Measurements from ENCODE around the gene HNMT.

The HNMT gene

DNA sequence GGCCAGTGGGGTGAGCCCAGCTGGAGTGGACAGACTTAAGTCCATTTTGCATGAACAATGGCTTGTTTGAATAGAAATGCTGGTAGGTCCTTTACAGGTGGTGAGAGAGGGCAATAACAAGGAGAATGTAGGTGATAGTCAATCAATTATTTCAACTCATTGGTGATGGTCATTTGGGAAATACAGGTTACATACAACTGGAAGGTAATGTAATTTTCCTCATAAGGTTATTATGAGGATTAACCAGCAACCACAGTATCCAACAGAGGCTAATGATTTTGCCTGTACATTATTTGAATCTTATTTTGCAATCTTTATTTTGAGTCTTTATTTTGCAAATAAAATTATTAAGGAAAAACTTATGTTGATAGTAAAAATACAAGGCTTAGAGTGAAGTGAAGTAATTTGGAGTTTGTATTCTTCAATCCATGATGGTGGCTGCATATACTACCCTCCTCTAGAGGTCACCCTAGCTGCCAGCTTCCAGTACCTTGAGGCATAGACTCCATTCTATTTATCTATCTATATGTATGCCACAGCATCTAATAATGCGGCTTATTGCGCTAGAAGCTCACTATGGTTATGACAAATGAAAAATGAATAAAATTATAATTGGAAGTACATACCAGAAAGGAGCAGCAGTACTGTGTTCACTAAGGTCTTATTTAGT is 20.5 kb upstream of the HNMT start:
- ChIA-PET POLR2A (no interaction called here), CTCF (interaction anchor here (1.0 to 3.6 kb wide), 3 partner anchors 10 to 147 kb away, joined by 3 to 14 read pairs (median 3); partner anchors contain the start of gene HNMT)
- TF ChIP-seq, protein P1, sequence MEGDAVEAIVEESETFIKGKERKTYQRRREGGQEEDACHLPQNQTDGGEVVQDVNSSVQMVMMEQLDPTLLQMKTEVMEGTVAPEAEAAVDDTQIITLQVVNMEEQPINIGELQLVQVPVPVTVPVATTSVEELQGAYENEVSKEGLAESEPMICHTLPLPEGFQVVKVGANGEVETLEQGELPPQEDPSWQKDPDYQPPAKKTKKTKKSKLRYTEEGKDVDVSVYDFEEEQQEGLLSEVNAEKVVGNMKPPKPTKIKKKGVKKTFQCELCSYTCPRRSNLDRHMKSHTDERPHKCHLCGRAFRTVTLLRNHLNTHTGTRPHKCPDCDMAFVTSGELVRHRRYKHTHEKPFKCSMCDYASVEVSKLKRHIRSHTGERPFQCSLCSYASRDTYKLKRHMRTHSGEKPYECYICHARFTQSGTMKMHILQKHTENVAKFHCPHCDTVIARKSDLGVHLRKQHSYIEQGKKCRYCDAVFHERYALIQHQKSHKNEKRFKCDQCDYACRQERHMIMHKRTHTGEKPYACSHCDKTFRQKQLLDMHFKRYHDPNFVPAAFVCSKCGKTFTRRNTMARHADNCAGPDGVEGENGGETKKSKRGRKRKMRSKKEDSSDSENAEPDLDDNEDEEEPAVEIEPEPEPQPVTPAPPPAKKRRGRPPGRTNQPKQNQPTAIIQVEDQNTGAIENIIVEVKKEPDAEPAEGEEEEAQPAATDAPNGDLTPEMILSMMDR (IDR thresholded peaks at IDR 0.05; ENCODE audit: control extremely low read depth, extremely low read depth, low read depth, missing control alignments), result no peak
- no peak for DNase-seq (ENCODE audit: extremely low spot score)

DNA sequence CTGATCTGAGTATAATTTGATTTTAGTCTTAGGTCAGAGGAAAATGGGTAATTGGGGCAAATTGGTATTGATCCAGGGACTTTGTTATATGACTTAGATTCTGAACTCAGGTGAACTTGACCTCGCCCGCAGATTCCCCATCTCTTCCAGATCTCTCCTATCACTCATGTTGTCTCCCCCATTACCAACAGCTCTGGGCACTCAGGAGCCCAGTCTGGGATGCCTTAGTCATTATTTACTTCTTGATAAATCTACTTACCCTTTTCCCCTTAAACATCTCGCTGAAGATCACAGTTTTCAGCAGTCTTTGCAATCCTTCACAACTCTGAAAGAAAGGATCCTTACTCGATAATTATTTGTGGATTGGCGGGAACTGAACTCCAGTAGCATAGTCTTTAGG is 19.6 kb upstream of the HNMT start:
- TF ChIP-seq, protein P1 (IDR thresholded peaks at IDR 0.05; ENCODE audit: control extremely low read depth, extremely low read depth, low read depth, missing control alignments), result no peak
- POLR2A ChIA-PET, result no interaction called here
- no peak for DNase-seq (ENCODE audit: extremely low spot score)
- CTCF ChIA-PET, result interaction anchor here (1.0 to 3.6 kb wide), 3 partner anchors 9 to 146 kb away, joined by 3 to 14 read pairs (median 3); partner anchors contain the start of gene HNMT

DNA sequence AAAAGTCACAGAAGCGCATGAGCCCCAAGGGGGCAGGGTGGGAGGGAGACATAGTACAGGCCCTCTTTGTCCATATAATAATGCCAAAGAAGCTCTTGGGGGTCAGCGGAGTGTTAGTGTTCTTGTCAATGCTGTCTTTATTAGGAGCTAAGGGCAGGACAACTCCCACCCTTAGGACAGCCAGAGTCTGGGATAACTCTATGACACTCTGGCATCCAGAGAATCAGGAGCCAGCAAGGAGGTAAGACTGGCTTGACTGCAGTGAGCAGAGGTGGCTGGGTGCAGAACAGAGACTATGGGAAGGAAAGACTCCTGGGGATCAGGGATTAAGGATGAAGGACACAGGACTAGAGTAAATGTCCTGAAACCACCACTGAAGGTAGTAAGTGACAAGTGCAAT is 19.0 kb upstream of the HNMT start:
- TF ChIP-seq, protein P1 (IDR thresholded peaks at IDR 0.05; ENCODE audit: control extremely low read depth, extremely low read depth, low read depth, missing control alignments), result no peak
- POLR2A ChIA-PET, result no interaction called here
- no peak for DNase-seq (ENCODE audit: extremely low spot score)
- CTCF ChIA-PET, result interaction anchor here (1.0 to 3.6 kb wide), 3 partner anchors 10 to 145 kb away, joined by 3 to 14 read pairs (median 4); partner anchors contain the start of gene HNMT

DNA sequence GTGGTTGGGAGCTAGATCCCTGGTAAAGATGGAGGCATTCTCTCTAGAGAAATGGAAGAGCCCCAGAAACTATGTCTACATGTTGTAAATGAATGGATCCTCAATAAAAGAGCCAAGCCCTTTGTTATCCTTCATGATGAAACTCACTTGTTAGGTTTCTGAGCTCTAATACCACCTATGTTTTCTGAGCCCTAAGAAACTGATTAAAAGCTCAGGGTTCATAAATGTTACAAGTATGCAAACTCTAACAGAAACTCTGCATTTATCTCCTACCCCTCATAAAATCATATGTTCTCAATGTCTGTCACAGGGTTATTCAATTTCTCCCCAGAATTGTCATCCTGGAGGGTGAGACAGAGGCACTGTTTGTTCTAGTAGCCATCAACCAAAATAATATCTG is 18.0 kb upstream of the HNMT start:
- POLR2A ChIA-PET, result no interaction called here
- CTCF ChIA-PET, result interaction anchor here (1.0 to 3.6 kb wide), 3 partner anchors 9 to 841 kb away, joined by 4 to 14 read pairs (median 4); no protein-coding TSS in a partner anchor
- DNase-seq (ENCODE audit: extremely low spot score), result no peak
- TF ChIP-seq, protein P1 (IDR thresholded peaks at IDR 0.05; ENCODE audit: control extremely low read depth, extremely low read depth, low read depth, missing control alignments), result no peak

DNA sequence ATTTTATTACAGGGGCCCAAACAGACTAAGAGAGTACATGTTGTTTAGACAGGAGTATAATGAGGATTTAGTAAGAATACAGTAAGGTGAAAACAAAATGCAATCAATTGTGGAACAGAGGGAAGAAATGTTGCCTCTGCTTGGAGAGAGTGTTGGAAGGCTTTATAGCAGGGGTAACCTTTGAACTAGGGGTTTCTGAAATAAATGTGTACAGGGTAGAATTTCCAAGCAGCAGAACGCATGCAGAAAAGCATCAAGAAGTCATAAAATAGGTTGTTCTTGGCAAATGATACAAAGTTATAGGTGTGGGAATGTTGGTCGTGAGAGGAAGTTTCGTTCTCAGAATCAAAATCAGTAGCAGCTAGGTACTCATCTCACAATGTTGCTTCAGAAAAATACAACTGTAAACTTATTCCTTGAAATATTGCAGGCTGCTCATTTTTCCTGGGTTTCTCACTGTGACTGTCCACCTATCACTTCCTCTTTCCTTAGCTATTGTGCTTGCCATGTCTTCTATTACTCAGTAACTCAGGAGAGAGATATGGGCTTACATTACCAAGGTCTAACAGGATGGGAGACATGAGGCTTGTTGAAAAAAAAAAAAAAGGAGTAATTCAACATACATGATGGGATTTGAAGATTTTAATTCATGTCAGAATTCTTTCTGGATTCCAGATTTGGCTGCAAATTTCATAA is 17.1 kb upstream of the HNMT start:
- TF ChIP-seq, protein P1 (IDR thresholded peaks at IDR 0.05; ENCODE audit: control extremely low read depth, extremely low read depth, low read depth, missing control alignments), result no peak
- no peak for DNase-seq (ENCODE audit: extremely low spot score)
- ChIA-PET CTCF (interaction anchor here (1.2 to 1.7 kb wide), 4 partner anchors 10 to 788 kb away, joined by 3 to 8 read pairs (median 5); no protein-coding TSS in a partner anchor), POLR2A (no interaction called here)

DNA sequence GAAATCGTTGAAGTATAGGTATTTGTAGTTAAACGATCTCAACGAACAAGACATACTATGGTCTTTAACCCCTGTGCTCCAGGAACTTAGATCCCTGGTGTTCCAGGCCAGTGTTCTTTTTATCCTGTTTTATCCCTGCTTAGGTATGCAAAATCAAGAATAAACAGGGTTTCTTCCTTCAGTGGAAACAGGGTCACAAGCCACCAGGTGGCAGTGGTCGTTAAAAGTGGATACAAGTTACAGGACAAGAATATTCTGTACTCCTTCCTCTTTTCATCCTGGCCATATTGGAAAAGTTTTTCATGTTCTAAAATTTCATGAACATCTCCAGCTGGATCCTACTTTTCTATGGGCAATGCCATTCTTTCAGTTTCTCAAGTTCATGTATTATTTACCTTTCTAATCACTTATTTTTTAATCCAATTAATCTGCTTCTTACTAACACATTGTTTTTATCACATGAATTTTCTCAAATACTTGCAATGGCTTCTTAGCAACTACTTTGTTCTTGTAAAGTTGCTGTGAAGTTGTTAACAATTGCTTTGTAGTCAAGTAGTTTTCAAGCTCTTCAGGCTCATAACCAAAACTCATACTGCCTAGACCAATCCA is 16.4 kb upstream of the HNMT start:
- peak; percentile 19 for DNase-seq (ENCODE audit: extremely low spot score)
- TF ChIP-seq, protein P1 (IDR thresholded peaks at IDR 0.05; ENCODE audit: control extremely low read depth, extremely low read depth, low read depth, missing control alignments), result peak; percentile 45
- CTCF ChIA-PET, result interaction anchor here (0.8 to 3.3 kb wide), 8 partner anchors 9 to 879 kb away, joined by 3 to 12 read pairs (median 3); no protein-coding TSS in a partner anchor
- POLR2A ChIA-PET, result no interaction called here

Measured in GM10248 (cell line).